Measurements from ENCODE around the gene CAMK4. TPM values are rescaled to one million over a fixed set of nuclear protein-coding genes. Genes with fewer than 3 reads are reported as not detected.

The CAMK4 gene
- total and polyA plus RNA-seq, 3 donors from 2014 or later: 35.4 to 76.9 (median 60.3) TPM

DNA sequence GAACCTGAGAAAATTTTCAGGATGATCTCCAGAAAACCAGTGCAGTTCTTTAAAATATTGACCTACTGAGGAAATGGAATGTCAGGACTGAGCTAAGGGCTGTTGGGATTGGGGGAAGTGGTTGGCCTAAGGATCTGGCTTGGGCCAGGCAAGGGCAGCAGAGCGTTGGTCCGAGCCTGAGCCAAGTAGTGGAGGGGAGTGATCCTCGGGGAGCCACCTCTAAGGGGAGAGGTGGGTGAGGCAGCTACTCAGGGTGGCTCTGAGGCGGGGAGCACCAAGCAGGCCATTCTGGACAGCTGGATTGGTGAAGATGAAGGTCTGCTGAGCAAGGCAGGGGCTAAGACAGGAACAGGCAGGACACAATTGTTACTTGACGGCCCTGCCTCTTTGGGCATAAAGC is 11.5 kb downstream of the CAMK4 start:
- H3K27me3 ChIP-seq: no peaks in the 10 kb centered on the region
- H3K9me3 ChIP-seq: no peaks in the 10 kb centered on the region
- DNase-seq: no peak
- no peaks in the 10 kb centered on the region for H3K36me3 ChIP-seq (ENCODE audit: low read depth, missing control alignments)
- no peak overlapping the region for H3K27ac ChIP-seq
- 92 to 93% methylated on average over 5 of the region's 5 CpGs for WGBS, 2 donors
- no peak overlapping the region for H3K4me3 ChIP-seq
- no peaks in the 10 kb centered on the region for H3K4me1 ChIP-seq
- intact Hi-C loops (cut with DNase I; ENCODE audit: low total_unique reads): no loop called here
- TF ChIP-seq, protein P1, sequence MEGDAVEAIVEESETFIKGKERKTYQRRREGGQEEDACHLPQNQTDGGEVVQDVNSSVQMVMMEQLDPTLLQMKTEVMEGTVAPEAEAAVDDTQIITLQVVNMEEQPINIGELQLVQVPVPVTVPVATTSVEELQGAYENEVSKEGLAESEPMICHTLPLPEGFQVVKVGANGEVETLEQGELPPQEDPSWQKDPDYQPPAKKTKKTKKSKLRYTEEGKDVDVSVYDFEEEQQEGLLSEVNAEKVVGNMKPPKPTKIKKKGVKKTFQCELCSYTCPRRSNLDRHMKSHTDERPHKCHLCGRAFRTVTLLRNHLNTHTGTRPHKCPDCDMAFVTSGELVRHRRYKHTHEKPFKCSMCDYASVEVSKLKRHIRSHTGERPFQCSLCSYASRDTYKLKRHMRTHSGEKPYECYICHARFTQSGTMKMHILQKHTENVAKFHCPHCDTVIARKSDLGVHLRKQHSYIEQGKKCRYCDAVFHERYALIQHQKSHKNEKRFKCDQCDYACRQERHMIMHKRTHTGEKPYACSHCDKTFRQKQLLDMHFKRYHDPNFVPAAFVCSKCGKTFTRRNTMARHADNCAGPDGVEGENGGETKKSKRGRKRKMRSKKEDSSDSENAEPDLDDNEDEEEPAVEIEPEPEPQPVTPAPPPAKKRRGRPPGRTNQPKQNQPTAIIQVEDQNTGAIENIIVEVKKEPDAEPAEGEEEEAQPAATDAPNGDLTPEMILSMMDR (IDR thresholded peaks at IDR 0.05): no peak
- no peak for TF ChIP-seq POLR2A (IDR thresholded peaks at IDR 0.05)

GRCh38 chr5:111236348-111236747 is 12.2 kb downstream of the CAMK4 start:
- Histone ChIP-seq H3K36me3 (ENCODE audit: low read depth, missing control alignments) (no peaks in the 10 kb centered on the region), H3K27me3 (no peaks in the 10 kb centered on the region), H3K4me1 (no peaks in the 10 kb centered on the region), H3K9me3 (no peaks in the 10 kb centered on the region), H3K4me3 (no peak overlapping the region), H3K27ac (no peak overlapping the region)
- TF ChIP-seq POLR2A (IDR thresholded peaks at IDR 0.05): no peak
- TF ChIP-seq, protein P1 (IDR thresholded peaks at IDR 0.05): no peak
- intact Hi-C loops (cut with DNase I; ENCODE audit: low total_unique reads): no loop called here
- WGBS, 2 donors: 73 to 93% methylated on average over 2 of the region's 2 CpGs
- DNase-seq: no peak

- H3K4me3 ChIP-seq: no peak overlapping the region
- no peaks in the 10 kb centered on the region for H3K4me1 ChIP-seq
- H3K27ac ChIP-seq: no peak overlapping the region
- DNase-seq: no peak
- TF ChIP-seq POLR2A (IDR thresholded peaks at IDR 0.05): no peak
- TF ChIP-seq, protein P1 (IDR thresholded peaks at IDR 0.05): no peak
- no peaks in the 10 kb centered on the region for H3K9me3 ChIP-seq
- 80 to 94% methylated on average over 4 of the region's 4 CpGs for WGBS, 2 donors
- no peaks in the 10 kb centered on the region for H3K27me3 ChIP-seq
- intact Hi-C loops (cut with DNase I; ENCODE audit: low total_unique reads): no loop called here
- H3K36me3 ChIP-seq (ENCODE audit: low read depth, missing control alignments): no peaks in the 10 kb centered on the region
These were observed 12.8 kb downstream of the CAMK4 start for GRCh38 chr5:111236995-111237394.

- Histone ChIP-seq H3K27me3 (no peaks in the 10 kb centered on the region), H3K27ac (no peak overlapping the region), H3K4me1 (no peaks in the 10 kb centered on the region), H3K9me3 (no peaks in the 10 kb centered on the region), H3K4me3 (no peak overlapping the region), H3K36me3 (ENCODE audit: low read depth, missing control alignments) (no peaks in the 10 kb centered on the region)
- intact Hi-C loops (cut with DNase I; ENCODE audit: low total_unique reads): no loop called here
- no peak for TF ChIP-seq POLR2A (IDR thresholded peaks at IDR 0.05)
- TF ChIP-seq, protein P1 (IDR thresholded peaks at IDR 0.05): no peak
- DNase-seq: no peak
These were observed 13.3 kb downstream of the CAMK4 start for GRCh38 chr5:111237470-111237869.

- 92 to 93% methylated on average over 10 of the region's 10 CpGs for WGBS, 2 donors
- H3K4me3 ChIP-seq: no peak overlapping the region
These were observed 14.4 kb downstream of the CAMK4 start for GRCh38 chr5:111238431-111239225.

More at GRCh38 chr5:111238431-111239225, 14.4 kb downstream of the CAMK4 start:
- Histone ChIP-seq H3K9me3 (no peaks in the 10 kb centered on the region), H3K27me3 (no peaks in the 10 kb centered on the region), H3K27ac (no peak overlapping the region), H3K4me1 (no peaks in the 10 kb centered on the region), H3K36me3 (ENCODE audit: low read depth, missing control alignments) (no peaks in the 10 kb centered on the region)
- TF ChIP-seq, protein P1 (IDR thresholded peaks at IDR 0.05): no peak
- no peak for TF ChIP-seq POLR2A (IDR thresholded peaks at IDR 0.05)
- DNase-seq: no peak
- intact Hi-C loops (cut with DNase I; ENCODE audit: low total_unique reads): no loop called here
